C4-2B (cell line): ENCODE results near the gene MLH1.

Experiments used
- H3K27ac ChIP-seq: fragments of 450-650 bp; 2 replicates; pipeline ENCODE4 v1.5.1; 2017
- CTCF ChIP-seq: fragments of 450-650 bp; conservative IDR thresholded peaks from 2 replicates; pipeline ENCODE4 v1.5.1; 2017; ENCODE audit warnings: mild to moderate bottlenecking
- ZFX ChIP-seq: fragments of 450-650 bp; IDR thresholded peaks from 2 replicates; pipeline ENCODE4 v1.6.1; 2017

The MLH1 gene

GRCh38 chr3:37029111-37029510, 35.8 kb downstream of the MLH1 start:
- TF ChIP-seq ZFX (no peak), CTCF (no peak)
- H3K27ac ChIP-seq, result peak overlapping the region; percentile 10; the same call in 1 of the 2 replicates

- H3K27ac ChIP-seq, result no peak overlapping the region
- TF ChIP-seq CTCF (no peak), ZFX (no peak)
These were observed 36.3 kb downstream of the MLH1 start for GRCh38 chr3:37029516-37030163.

GRCh38 chr3:37030588-37030987, 37.3 kb downstream of the MLH1 start:
- no peak overlapping the region for H3K27ac ChIP-seq
- TF ChIP-seq CTCF (no peak), ZFX (no peak)

GRCh38 chr3:37031096-37031682, 37.9 kb downstream of the MLH1 start:
- TF ChIP-seq ZFX (no peak), CTCF (no peak)
- no peak overlapping the region for H3K27ac ChIP-seq

- no peak for TF ChIP-seq ZFX
- no peak for TF ChIP-seq CTCF
- no peak overlapping the region for H3K27ac ChIP-seq
These were observed 39.6 kb downstream of the MLH1 start for GRCh38 chr3:37032961-37033360.

- no peak overlapping the region for H3K27ac ChIP-seq
- TF ChIP-seq CTCF (no peak), ZFX (no peak)
These were observed 44.0 kb downstream of the MLH1 start for GRCh38 chr3:37037352-37037751.

GRCh38 chr3:37039161-37039846, 46.0 kb downstream of the MLH1 start:
- H3K27ac ChIP-seq, result no peak overlapping the region
- no peak for TF ChIP-seq ZFX
- TF ChIP-seq CTCF, result no peak
